RPMI8226 (cell line): ENCODE results near the gene NAT14.
A peak's percentile ranks its signal among the peaks of the same experiment; 100 is the strongest.
"Not testable (repeated sequence)": the region's sequence is repeated elsewhere in the genome, so short reads cannot be mapped to it uniquely, and the experiment has no call there.

ENCODE experiments used
- DNase-seq: peaks from one replicate; pipeline ENCODE4 v3.0.0-alpha.2; 2015

Gene NAT14

GRCh38 chr19:55487924-55488687 lies 3.1 kb downstream of the NAT14 start, which contains the start of gene SSC5D:
TSS of gene SSC5D (plus strand) at chr19:55488436. CDS start at chr19:55488590, 154 bp downstream.
- DNase-seq: no peak

GRCh38 chr19:55488986-55489710 lies 4.2 kb downstream of the NAT14 start:
- no peak for DNase-seq

GRCh38 chr19:55489711-55490477 lies 4.9 kb downstream of the NAT14 start:
- no peak for DNase-seq

- no peak for DNase-seq
Measured at GRCh38 chr19:55490478-55491432, 5.8 kb downstream of the NAT14 start.

DNA sequence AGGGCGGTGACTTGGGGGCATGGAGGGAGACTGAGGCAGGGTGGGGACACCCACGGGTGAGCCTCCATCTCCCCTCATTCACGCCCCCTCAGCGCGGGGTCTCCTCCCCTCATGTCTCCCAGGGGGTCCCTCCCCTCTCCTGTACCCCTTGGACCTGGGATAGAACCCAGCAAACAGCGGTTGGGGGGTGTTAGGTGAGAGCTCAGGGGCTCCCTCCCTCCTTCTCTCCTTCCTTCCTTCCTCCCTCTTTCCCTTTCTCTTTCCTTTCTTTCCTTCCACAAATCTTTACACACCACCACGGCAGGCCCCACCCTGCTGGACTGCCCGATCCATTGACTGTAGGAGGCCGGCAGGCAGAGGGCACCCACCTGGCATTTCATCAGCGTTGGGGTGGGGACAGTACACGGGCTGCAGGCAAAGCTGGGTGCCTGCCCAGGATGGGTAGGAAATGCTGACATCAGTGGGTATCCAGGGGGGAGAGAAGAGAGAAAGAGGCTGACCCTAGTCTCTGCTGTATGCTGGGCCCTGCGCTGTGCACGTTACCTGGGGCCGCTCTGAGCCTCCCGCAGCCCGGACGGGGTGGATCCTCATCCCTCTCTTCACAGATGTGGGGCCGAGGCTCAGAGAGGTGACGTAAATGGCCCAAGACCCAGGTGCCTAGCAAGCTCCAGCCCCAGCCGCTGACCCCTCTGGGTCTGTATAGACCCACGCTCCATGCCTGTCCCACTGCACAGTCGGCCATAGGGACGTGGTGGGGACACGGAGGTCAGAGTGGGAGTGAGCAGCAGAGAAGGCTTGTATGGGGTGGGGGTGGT lies 6.8 kb downstream of the NAT14 start:
- DNase-seq: peak; percentile 88

DNA sequence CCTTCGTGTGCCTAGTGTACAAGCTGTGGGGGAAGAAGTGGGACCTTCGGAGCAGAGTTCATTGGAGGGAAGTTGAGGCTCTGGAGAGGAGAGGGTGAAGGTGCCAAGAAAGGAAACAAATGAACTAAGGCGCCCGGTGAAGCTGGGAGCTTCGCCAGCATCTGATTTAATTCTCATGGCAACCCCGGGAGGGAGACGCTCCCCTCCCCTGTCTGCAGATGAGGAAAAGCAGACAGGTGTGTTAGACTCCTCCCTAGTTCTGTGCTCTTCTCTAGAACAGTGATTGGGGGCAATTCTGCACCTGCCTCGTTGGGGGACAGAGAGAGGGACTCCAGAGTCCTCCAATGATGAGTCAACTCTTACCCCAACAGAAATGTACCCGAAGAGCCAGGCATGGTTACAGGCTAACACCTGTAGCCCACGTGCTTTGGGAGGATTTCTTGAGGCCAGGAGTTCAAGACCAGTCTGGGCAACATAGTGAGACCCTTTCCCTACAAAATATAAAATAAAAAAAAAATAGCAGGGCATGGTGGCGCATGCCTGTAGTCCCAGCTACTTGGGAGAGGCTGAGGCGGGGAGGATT lies 7.5 kb downstream of the NAT14 start:
- peak; percentile 85 for DNase-seq

GRCh38 chr19:55493052-55493644 lies 8.2 kb downstream of the NAT14 start:
- DNase-seq: no peak

DNA sequence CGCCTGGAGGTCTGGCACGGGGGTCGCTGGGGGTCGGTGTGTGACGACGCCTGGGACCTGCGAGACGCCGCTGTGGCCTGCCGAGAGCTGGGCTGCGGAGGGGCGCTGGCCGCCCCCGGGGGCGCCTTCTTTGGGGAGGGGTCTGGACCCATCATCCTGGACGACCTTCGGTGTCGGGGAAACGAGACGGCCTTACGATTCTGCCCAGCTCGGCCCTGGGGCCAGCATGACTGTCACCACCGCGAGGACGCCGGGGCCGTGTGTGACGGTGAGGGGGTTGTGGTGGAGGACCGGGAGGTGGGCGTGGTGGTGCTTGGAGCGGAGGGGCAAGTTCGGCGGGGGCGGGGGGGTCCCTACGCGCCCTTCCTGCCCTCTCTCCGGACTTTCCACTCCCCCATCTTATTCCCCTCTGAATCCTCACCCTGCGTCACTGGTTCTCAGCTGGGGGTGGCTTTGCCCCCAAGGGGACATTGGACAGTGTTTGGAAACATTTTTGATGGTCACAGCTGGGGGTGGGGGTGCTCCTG lies 8.7 kb downstream of the NAT14 start:
- no peak for DNase-seq

- no peak for DNase-seq
Measured at GRCh38 chr19:55494172-55494761, 9.3 kb downstream of the NAT14 start.

DNA sequence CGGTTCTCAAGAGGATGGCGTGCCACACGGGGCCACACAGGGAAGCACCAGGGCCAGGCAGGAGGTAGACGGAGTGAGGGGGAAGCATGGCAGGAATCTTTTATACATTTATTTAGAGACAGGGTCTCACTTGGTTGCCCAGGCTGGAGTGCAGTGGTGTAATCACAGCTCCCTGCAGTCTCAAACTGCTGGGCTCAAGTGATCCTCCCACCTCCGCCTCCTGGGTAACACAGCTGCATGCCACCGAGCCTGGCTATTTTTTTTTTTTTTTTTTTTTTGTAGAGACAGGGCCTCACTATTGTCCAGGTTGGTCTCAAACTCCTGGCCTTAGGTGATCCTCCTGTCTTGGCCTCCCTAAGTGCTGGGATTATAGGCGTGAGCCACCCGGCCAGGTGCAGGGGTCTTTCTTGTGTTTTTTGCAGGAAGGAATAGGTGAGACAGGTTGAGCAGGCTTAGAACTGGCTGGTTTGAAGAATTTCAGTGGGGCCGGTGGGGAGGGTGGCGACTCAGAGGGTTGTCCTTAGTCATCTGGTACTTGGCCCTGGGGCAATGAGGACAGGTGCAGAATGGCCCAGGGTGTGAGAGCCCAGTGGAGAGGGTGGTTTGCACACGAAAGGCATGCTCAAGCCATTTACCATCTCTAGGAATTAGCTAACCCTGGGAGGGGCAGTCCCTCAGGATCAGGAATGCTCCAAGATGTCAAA lies 10.8 kb downstream of the NAT14 start:
- DNase-seq: no peak

DNA sequence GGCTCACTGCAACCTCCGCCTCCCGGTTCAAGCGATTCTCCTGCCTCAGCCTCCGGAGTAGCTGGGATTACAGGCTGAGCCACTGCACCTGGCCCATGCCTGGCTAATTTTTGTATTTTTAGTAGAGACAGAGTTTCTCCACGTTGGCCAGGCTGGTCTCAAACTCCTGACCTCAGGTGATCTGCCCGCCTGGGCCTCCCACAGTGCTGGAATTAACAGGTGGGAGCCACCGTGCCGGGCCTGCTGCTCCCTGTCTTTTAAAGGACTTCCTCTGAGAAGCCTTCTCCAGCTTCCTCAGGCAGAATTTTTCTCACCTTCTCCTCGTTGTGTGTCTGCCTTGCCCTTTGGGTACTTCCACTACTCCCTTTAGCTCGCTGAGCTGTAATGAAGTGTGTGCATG lies 11.8 kb downstream of the NAT14 start:
- DNase-seq: not testable (repeated sequence)

DNA sequence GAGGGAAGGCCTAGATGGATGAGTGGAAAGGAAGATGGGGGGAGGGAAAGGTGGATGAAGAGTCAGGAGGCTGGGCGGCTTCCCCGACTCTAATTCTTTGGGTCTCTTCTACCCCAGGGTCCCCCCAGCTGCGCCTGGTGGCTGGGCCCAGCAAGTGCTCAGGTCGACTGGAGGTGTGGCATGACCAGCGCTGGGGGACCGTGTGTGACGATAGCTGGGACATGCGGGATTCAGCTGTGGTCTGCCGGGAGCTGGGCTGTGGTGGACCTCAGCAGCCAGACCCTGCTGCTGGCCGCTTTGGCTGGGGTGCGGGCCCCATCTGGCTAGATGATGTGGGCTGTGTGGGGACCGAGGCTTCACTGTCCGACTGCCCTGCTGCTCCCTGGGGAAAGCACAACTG lies 12.8 kb downstream of the NAT14 start:
- no peak for DNase-seq

- DNase-seq: no peak
Measured at GRCh38 chr19:55498246-55498840, 13.4 kb downstream of the NAT14 start.

- DNase-seq: no peak
Measured at GRCh38 chr19:55500368-55500952, 15.5 kb downstream of the NAT14 start.

- no peak for DNase-seq
Measured at GRCh38 chr19:55502197-55502952, 17.4 kb downstream of the NAT14 start.

DNA sequence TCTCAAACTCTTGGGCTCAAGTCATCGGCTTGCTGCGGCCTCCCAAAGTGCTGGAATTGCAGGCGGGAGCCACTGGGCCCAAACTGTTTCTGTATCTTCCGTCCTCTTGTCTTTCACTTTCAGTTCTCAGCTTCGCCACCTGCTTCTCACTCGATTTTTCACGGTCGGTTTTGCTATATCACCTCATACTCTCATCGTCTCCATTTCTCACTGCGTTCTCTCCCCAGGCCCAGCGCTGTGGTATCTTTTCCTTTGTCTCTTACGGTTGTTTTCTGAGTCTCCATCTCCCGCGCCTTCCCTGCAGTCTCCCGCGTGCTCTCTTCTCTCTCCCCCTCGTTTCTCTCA lies 18.1 kb downstream of the NAT14 start:
- no peak for DNase-seq

GRCh38 chr19:55503502-55504251 lies 18.7 kb downstream of the NAT14 start:
- DNase-seq: peak; percentile 91
